Adrenal gland (tissue), 12 donors: ENCODE measurements around the gene EPRS1. TPM values are rescaled to one million over a fixed set of nuclear protein-coding genes. Genes with fewer than 3 reads are reported as not detected.

Experiments
- DNase-seq, 7 donors: peaks; one replicate each; pipeline ENCODE4 v3.0.0-alpha.2; 2019 to 2020
- H3K27ac ChIP-seq, 5 donors: fragments of 200-600 bp; sonication (generic) in 4 of 5; 1 replicate in 3 of 5; 2 replicates in 2 of 5; pipeline versions ENCODE4 v1.5.1 to v1.8.0; 2016 to 2020; ENCODE audit warnings: mild to moderate bottlenecking in 1 of 5
- H3K27me3 ChIP-seq: fragments of 200-600 bp; 2 replicates; pipeline ENCODE4 v1.8.0; 2021
- H3K36me3 ChIP-seq, 2 donors: fragments of 200-600 bp; replicated peaks in 1 of 2; 1 replicate in 1 of 2; 2 replicates in 1 of 2; pipeline versions ENCODE4 v1.5.1 to v1.8.0; 2018 to 2022
- H3K4me1 ChIP-seq, 2 donors: fragments of 200-600 bp; replicated peaks in 1 of 2; 1 replicate in 1 of 2; 2 replicates in 1 of 2; pipeline versions ENCODE4 v1.5.1 to v1.8.0; 2018 to 2021
- H3K4me3 ChIP-seq, 4 donors: fragments of 200-600 bp; sonication (generic) in 3 of 4; one replicate each; pipeline ENCODE4 v1.5.1; 2016 to 2018
- H3K9me3 ChIP-seq, 3 donors: fragments of 200-600 bp; sonication (generic) in 1 of 3; replicated peaks in 1 of 3; 1 replicate in 2 of 3; 2 replicates in 1 of 3; pipeline versions ENCODE4 v1.5.1 to v1.8.0; 2016 to 2021
- CTCF ChIP-seq, 6 experiments: fragments of 450-650 bp in 4 of 6; fragments of 200-600 bp in 2 of 6; sonication (generic) in 1 of 6; IDR thresholded peaks; 1 replicate in 5 of 6; 2 replicates in 1 of 6; pipeline versions ENCODE4 v1.5.1 to v1.8.0; 2016 to 2021; ENCODE audit warnings: antibody characterized with exemption in 6 of 6, mild to moderate bottlenecking in 2 of 6, moderate library complexity in 1 of 6
- POLR2A ChIP-seq, 2 donors: fragments of 450-650 bp; IDR thresholded peaks; one replicate each; pipeline ENCODE4 v1.6.1; 2017; ENCODE audit warnings: antibody characterized with exemption in 2 of 2, mild to moderate bottlenecking in 2 of 2, moderate library complexity in 1 of 2
- WGBS, 4 donors: extraction: QIAGEN DNeasy Blood & Tissue Kit in 2 of 4; methylation state at CpG; one replicate each; pipeline versions ENCODE4 v1.1.5 to v1.1.7; 2013 to 2017; 5-methylcytosine and 5-hydroxymethylcytosine counted together
- intact Hi-C, 2 donors: fragments of 100-400 bp; cut with DNase I; formaldehyde crosslinking; loops; one replicate each; pipeline versions ENCODE4 v1.14.1 to v1.15.0; 2022 to 2023
- polyA plus RNA-seq, 3 donors: library from polyadenylated mRNA; stranded (reverse); fragments of 200-250 nt in 2 of 3; fragments of 350-450 nt in 1 of 3; fragmentation: Illumina TruSeq in 1 of 3; extraction: RNeasy Lipid Tissue Mini Kit (QIAGEN cat#74804) in 1 of 3; gene quantifications; one replicate each; pipeline ENCODE4 v1.2.3, GENCODE V29; 2013 to 2014
- total RNA-seq, 9 donors: library from RNA; depleted of rRNA in 4 of 9; stranded (reverse); fragments of >200 nt in 4 of 9; fragments of 120-200 nt in 1 of 9; fragmentation: NEBNext Ultra II Directional in 1 of 9; extraction: Animal tissue kit (Norgen Biotek cat#: 25700) in 1 of 9; gene quantifications; one replicate each; pipeline versions ENCODE4 v1.1.0 to v1.2.4, GENCODE V29; 2013 to 2023
- donor health status: healthy with polysubstance abuse.
- donor health status: Bipolar disorder and iron deficiency.
- donor health status: DM: yes; HTN: yes; CAD: no.
- donor health status: DM: no; HTN: no; CAD: no.
- donor health status: DM: no; HTN: no; CAD: no.
- donor health status: DM: yes; HTN: yes; CAD: no.

EPRS1 gene
- total and polyA plus RNA-seq, 12 donors, result 33.9 to 116 (median 56.7) TPM

GRCh38 chr1:220062629-220063028 is 16.3 kb upstream of the EPRS1 start:
- intact Hi-C loops, result no loop called here
- no peak for DNase-seq
- H3K9me3 ChIP-seq, result no peaks in the 10 kb centered on the region
- peaks cover 0 to 37% of the 10 kb centered on the region in 2 donors for H3K36me3 ChIP-seq
- WGBS, 4 donors, result 96 to 99% (median 98%) methylated on average over 6 of the region's 6 CpGs
- H3K4me1 ChIP-seq, result peaks cover 0 to 4% of the 10 kb centered on the region in 2 donors
- no peak overlapping the region for H3K27ac ChIP-seq
- TF ChIP-seq POLR2A (IDR thresholded peaks at IDR 0.05), result no peak
- no peak for TF ChIP-seq CTCF (IDR thresholded peaks at IDR 0.05)
- no peaks in the 10 kb centered on the region for H3K27me3 ChIP-seq
- H3K4me3 ChIP-seq, result no peak overlapping the region

- intact Hi-C loops, result no loop called here
- DNase-seq, result no peak
- 96 to 98% (median 97%) methylated on average over 3 of the region's 3 CpGs for WGBS, 4 donors
- Histone ChIP-seq H3K9me3 (no peaks in the 10 kb centered on the region), H3K27me3 (no peaks in the 10 kb centered on the region), H3K4me1 (peaks cover 0 to 4% of the 10 kb centered on the region in 2 donors), H3K27ac (no peak overlapping the region), H3K36me3 (peaks cover 0 to 36% of the 10 kb centered on the region in 2 donors), H3K4me3 (no peak overlapping the region)
- TF ChIP-seq CTCF (IDR thresholded peaks at IDR 0.05) (no peak), POLR2A (IDR thresholded peaks at IDR 0.05) (no peak)
Observed at GRCh38 chr1:220060876-220061275, 14.6 kb upstream of the EPRS1 start.

- no peak for TF ChIP-seq CTCF (IDR thresholded peaks at IDR 0.05)
- no peak for TF ChIP-seq POLR2A (IDR thresholded peaks at IDR 0.05)
- no peak for DNase-seq
- H3K27ac ChIP-seq, result no peak overlapping the region
- H3K27me3 ChIP-seq, result no peaks in the 10 kb centered on the region
- WGBS, 4 donors, result 83 to 90% (median 88%) methylated on average over 1 of the region's 1 CpG
- no peak overlapping the region for H3K4me3 ChIP-seq
- intact Hi-C loops, result no loop called here
- peaks cover 0 to 4% of the 10 kb centered on the region in 2 donors for H3K4me1 ChIP-seq
- H3K9me3 ChIP-seq, result no peaks in the 10 kb centered on the region
- peaks cover 0 to 20% of the 10 kb centered on the region in 2 donors for H3K36me3 ChIP-seq
Observed at GRCh38 chr1:220056374-220056773, 10.1 kb upstream of the EPRS1 start.

- Histone ChIP-seq H3K27ac (peak overlapping the region; percentile 11 to 88 (median 79)), H3K9me3 (no peaks in the 10 kb centered on the region), H3K27me3 (no peaks in the 10 kb centered on the region), H3K4me1 (peaks cover 0 to 15% of the 10 kb centered on the region in 2 donors), H3K4me3 (peak overlapping the region in 3 of 4 donors; percentile 73 to 85 (median 73)), H3K36me3 (no peaks in the 10 kb centered on the region)
- TF ChIP-seq CTCF (IDR thresholded peaks at IDR 0.05), result no peak
- TF ChIP-seq POLR2A (IDR thresholded peaks at IDR 0.05), result no peak
- 21 to 25% (median 22%) methylated on average over 17 of the region's 17 CpGs for WGBS, 4 donors
- intact Hi-C loops, result loop anchor here in 1 of 2 donors (10.0 kb wide), 1 partner anchor 49 kb away; the partner anchor contains the start of gene IARS2
- DNase-seq, result no peak
Observed at GRCh38 chr1:220045356-220046051, 801 bp downstream of the EPRS1 start.
